ENCODE results near the gene KIAA0232. TPM values are rescaled to one million over a fixed set of nuclear protein-coding genes. Genes with fewer than 3 reads are reported as not detected.

The KIAA0232 gene
- total and polyA plus RNA-seq, 9 of the 15 experiments (the other 6 are each of a cell fraction or from before 2014, with no cell fraction given), result 3.5 to 17.4 (median 13.0) TPM

GRCh38 chr4:6916069-6916586 is 133.6 kb downstream of the KIAA0232 start (continued):
- TF ChIP-seq, protein P1, sequence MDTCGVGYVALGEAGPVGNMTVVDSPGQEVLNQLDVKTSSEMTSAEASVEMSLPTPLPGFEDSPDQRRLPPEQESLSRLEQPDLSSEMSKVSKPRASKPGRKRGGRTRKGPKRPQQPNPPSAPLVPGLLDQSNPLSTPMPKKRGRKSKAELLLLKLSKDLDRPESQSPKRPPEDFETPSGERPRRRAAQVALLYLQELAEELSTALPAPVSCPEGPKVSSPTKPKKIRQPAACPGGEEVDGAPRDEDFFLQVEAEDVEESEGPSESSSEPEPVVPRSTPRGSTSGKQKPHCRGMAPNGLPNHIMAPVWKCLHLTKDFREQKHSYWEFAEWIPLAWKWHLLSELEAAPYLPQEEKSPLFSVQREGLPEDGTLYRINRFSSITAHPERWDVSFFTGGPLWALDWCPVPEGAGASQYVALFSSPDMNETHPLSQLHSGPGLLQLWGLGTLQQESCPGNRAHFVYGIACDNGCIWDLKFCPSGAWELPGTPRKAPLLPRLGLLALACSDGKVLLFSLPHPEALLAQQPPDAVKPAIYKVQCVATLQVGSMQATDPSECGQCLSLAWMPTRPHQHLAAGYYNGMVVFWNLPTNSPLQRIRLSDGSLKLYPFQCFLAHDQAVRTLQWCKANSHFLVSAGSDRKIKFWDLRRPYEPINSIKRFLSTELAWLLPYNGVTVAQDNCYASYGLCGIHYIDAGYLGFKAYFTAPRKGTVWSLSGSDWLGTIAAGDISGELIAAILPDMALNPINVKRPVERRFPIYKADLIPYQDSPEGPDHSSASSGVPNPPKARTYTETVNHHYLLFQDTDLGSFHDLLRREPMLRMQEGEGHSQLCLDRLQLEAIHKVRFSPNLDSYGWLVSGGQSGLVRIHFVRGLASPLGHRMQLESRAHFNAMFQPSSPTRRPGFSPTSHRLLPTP (IDR thresholded peaks at IDR 0.05; ENCODE audit: borderline replicate concordance, extremely low read depth, insufficient read length), result no peak
- TF ChIP-seq FOXP1 (CRISPR knock-in tag; IDR thresholded peaks at IDR 0.05), result 0 out of 2 replicates have a peak, but pooled peaks have one; percentile 4
- no peak for TF ChIP-seq GATA2 (CRISPR knock-in tag; IDR thresholded peaks at IDR 0.05)
- TF ChIP-seq NFYB (IDR thresholded peaks at IDR 0.05; ENCODE audit: extremely low read depth, insufficient read length), result no peak
- TF ChIP-seq RAD21 (CRISPR knock-in tag; conservative IDR thresholded peaks at IDR 0.05 in 1 of 2, IDR thresholded peaks at IDR 0.05 in 1 of 2), result 0 out of 4 replicates have a peak, but pooled peaks of 1 of the 2 experiments have one; percentile 17
- TF ChIP-seq ZNF311 (CRISPR knock-in tag; IDR thresholded peaks at IDR 0.05), result 0 out of 2 replicates have a peak, but pooled peaks have one; percentile 28
- TF ChIP-seq ZBTB40 (IDR thresholded peaks at IDR 0.05), result 0 out of 2 replicates have a peak, but pooled peaks have one; percentile 18
- no peak for TF ChIP-seq ZBTB40 (CRISPR knock-in tag; IDR thresholded peaks at IDR 0.05)
- TF ChIP-seq, protein P2, sequence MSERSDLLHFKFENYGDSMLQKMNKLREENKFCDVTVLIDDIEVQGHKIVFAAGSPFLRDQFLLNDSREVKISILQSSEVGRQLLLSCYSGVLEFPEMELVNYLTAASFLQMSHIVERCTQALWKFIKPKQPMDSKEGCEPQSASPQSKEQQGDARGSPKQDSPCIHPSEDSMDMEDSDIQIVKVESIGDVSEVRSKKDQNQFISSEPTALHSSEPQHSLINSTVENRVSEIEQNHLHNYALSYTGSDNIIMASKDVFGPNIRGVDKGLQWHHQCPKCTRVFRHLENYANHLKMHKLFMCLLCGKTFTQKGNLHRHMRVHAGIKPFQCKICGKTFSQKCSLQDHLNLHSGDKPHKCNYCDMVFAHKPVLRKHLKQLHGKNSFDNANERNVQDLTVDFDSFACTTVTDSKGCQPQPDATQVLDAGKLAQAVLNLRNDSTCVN (CRISPR knock-in tag; IDR thresholded peaks at IDR 0.05), result no peak
- TF ChIP-seq, protein P3, sequence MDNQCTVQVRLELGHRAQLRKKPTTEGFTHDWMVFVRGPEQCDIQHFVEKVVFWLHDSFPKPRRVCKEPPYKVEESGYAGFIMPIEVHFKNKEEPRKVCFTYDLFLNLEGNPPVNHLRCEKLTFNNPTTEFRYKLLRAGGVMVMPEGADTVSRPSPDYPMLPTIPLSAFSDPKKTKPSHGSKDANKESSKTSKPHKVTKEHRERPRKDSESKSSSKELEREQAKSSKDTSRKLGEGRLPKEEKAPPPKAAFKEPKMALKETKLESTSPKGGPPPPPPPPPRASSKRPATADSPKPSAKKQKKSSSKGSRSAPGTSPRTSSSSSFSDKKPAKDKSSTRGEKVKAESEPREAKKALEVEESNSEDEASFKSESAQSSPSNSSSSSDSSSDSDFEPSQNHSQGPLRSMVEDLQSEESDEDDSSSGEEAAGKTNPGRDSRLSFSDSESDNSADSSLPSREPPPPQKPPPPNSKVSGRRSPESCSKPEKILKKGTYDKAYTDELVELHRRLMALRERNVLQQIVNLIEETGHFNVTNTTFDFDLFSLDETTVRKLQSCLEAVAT (IDR thresholded peaks at IDR 0.05), result 0 out of 4 replicates have a peak, but pooled peaks of 1 of the 2 experiments have one; percentile 35

Data from K562 (cell line).